ENCODE data around the gene PCNX2. TPM values are rescaled to one million over a fixed set of nuclear protein-coding genes. Genes with fewer than 3 reads are reported as not detected.
"Not testable (repeated sequence)": the region's sequence is repeated elsewhere in the genome, so short reads cannot be mapped to it uniquely, and the experiment has no call there.

The PCNX2 gene
- total RNA-seq, 2 experiments from 2014 or later, result 11.5 to 12.2 TPM

DNA sequence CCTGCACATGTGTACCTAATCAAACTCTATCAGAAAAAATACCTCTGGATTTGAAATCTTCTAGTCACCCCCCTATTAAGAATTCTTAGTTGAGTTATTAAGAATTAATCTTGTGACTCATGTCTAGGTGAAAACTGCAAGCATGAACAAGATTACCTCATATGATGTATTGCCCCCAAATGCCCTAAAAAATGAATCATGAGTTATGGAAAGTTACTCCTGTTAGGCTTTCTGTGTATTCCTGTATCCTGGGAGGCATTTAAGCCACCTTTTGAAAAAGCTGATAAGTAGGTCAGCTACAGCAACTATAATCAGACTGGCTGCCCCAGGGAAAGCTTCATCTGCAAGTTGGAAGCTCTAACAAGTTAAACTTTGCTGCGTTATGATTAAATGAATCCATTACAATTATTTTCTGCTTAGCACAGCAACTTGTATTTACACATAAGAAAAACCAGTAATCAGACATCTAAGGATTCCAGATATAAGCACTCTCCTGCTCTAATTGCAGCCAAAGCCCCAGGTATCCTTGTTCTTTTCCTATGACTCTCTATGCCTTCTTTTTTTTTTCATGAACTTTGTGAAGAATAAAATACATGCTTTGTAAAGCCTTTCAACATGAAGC lies 197.5 kb downstream of the PCNX2 start:
- Mint-ChIP-seq H3K4me1 (ENCODE audit: low read depth) (peaks cover 5% of the 10 kb centered on the region), H3K9me3 (no peaks in the 10 kb centered on the region), H3K27ac (no peak overlapping the region), H3K27me3 (ENCODE audit: low read depth) (no peaks in the 10 kb centered on the region), H3K36me3 (ENCODE audit: low read depth) (peaks cover 17% of the 10 kb centered on the region), H3K4me3 (no peak overlapping the region)
- CTCF ChIA-PET, result interaction anchor here (0.6 kb wide), 1 partner anchor 343 kb away, joined by 3 read pairs; no protein-coding TSS in a partner anchor
- intact Hi-C loops (cut with micrococcal nuclease), result no loop called here
- DNase-seq, result no peak

DNA sequence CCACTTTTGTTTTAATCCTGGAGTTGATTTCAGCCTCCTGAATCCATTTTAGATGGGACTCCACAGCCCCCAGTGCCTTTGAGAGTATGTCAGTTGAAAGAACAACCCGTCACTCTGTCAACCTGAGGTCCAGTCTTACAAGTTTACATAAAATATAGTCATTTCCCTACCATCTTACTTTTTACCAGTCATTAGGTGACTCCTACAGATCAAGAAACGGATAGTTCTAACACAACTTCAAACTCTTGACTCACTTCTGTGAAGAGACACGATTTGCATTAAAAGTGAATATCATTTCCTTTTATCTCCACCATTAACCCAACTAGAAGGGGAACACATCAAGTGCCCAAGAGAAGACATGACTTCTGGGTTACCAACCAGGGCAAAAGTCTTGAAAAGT lies 198.0 kb downstream of the PCNX2 start:
- H3K27me3 Mint-ChIP-seq (ENCODE audit: low read depth), result no peaks in the 10 kb centered on the region
- no peak overlapping the region for H3K4me3 Mint-ChIP-seq
- H3K9me3 Mint-ChIP-seq, result no peaks in the 10 kb centered on the region
- intact Hi-C loops (cut with micrococcal nuclease), result no loop called here
- H3K36me3 Mint-ChIP-seq (ENCODE audit: low read depth), result peaks cover 17% of the 10 kb centered on the region
- H3K4me1 Mint-ChIP-seq (ENCODE audit: low read depth), result peaks cover 5% of the 10 kb centered on the region
- DNase-seq, result no peak
- no peak overlapping the region for H3K27ac Mint-ChIP-seq
- CTCF ChIA-PET, result no interaction called here

DNA sequence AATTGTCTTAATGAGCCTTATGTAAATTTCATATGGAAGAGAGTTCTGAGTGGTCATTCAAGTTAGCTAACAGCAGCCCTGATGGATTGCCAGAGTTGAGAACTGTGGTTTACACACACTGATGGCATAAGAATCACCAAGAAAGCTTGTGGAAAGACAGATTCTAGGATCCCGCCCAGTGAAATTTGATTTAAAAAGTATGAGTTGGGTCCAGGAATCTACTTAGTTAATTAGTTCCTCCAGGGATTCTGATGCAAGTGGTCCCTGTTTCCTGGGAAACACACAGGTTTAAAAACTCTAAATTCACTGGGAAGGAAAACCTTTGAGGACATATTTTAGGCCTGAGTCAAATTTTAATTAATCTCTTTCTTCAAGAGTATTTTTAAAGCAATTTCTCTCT lies 200.8 kb downstream of the PCNX2 start:
- CTCF ChIA-PET, result no interaction called here
- H3K27me3 Mint-ChIP-seq (ENCODE audit: low read depth), result no peaks in the 10 kb centered on the region
- H3K9me3 Mint-ChIP-seq, result no peaks in the 10 kb centered on the region
- intact Hi-C loops (cut with micrococcal nuclease), result no loop called here
- H3K36me3 Mint-ChIP-seq (ENCODE audit: low read depth), result peaks cover 26% of the 10 kb centered on the region
- no peak overlapping the region for H3K27ac Mint-ChIP-seq
- H3K4me3 Mint-ChIP-seq, result no peak overlapping the region
- H3K4me1 Mint-ChIP-seq (ENCODE audit: low read depth), result peaks cover 5% of the 10 kb centered on the region
- DNase-seq, result no peak

DNA sequence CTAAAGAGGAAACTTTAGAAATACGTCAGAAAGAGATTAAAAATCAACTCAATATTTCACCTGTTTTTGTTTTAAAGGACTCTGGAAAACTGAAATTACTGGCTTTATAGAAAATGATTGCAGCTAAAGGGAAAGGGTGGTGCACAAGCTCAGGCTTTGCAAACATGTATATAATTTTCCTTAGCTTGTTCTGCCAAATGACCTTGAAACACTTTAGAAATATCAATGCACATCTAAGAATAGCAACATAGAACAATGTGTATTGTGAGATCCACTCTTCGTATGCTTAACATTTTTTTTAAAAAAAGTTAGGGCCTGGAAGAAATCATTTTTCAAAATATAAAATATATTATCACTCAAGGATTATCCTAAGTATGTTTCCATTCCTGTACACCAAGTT lies 201.3 kb downstream of the PCNX2 start:
- H3K4me1 Mint-ChIP-seq (ENCODE audit: low read depth), result peaks cover 5% of the 10 kb centered on the region
- CTCF ChIA-PET, result no interaction called here
- H3K4me3 Mint-ChIP-seq, result no peak overlapping the region
- no peak overlapping the region for H3K27ac Mint-ChIP-seq
- H3K36me3 Mint-ChIP-seq (ENCODE audit: low read depth), result peaks cover 27% of the 10 kb centered on the region
- DNase-seq, result no peak
- intact Hi-C loops (cut with micrococcal nuclease), result no loop called here
- H3K27me3 Mint-ChIP-seq (ENCODE audit: low read depth), result no peaks in the 10 kb centered on the region
- H3K9me3 Mint-ChIP-seq, result no peaks in the 10 kb centered on the region

DNA sequence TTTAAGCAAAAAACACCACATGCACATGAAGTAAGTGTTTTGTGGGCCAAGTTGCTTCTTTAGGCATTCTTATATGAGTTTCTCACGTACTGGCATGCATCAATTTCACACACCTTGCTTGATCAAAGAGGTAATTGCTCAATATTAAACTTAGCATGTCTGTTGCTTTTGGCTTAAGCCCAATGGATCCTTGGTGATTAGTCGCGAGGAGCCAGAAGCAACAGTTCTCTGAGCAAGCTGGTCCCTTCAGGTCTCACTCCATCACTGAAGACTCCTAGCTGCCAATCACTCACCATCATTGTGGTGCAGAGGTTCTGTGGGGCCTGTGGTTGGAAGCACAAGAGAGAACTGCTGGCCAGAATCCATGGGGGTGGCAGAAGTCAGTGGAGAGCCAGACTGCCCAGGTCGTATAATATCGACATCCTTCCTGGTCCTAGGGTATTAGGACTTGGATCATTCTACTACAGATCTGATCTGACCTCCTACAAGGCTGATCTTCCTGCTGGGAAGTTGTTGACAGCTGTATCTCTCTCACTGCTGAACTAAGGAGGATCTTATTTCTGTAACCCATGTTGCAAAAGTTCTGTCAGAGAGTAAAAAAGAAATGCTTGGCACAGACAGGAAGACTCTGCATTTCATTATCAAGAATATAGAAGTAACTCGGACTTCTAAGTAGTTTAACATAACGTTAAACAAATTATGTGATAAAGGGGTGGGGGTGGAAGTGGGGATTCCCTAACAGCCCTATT lies 204.6 kb downstream of the PCNX2 start:
- intact Hi-C loops (cut with micrococcal nuclease), result no loop called here
- CTCF ChIA-PET, result interaction anchor here (0.7 kb wide), 1 partner anchor 209 kb away, joined by 3 read pairs; no protein-coding TSS in a partner anchor
- DNase-seq, result no peak
- H3K27ac Mint-ChIP-seq, result no peak overlapping the region
- H3K36me3 Mint-ChIP-seq (ENCODE audit: low read depth), result peaks cover 20% of the 10 kb centered on the region
- H3K9me3 Mint-ChIP-seq, result no peaks in the 10 kb centered on the region
- H3K4me3 Mint-ChIP-seq, result no peak overlapping the region
- H3K4me1 Mint-ChIP-seq (ENCODE audit: low read depth), result no peaks in the 10 kb centered on the region
- H3K27me3 Mint-ChIP-seq (ENCODE audit: low read depth), result no peaks in the 10 kb centered on the region

DNA sequence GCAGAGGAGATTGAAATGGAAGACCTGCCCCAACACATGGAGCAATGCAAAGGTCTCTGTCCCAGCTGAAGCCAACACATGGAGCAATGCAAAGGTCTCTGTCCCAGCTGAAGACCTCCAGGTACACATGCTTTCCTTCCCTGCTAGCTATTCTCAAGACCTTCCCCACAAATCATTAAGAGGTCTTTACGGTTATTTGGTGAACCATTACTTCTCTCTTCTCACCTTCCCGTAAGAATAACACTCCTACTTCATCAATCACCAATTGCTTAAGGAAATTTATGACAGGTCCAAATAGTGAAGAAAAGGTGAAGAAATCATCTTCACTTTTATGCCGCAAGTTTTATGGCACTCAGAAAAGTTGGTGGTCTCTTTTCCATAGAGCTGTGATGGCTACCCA lies 206.3 kb downstream of the PCNX2 start:
- no peak for DNase-seq
- CTCF ChIA-PET, result no interaction called here
- intact Hi-C loops (cut with micrococcal nuclease), result no loop called here
- Mint-ChIP-seq H3K27me3 (ENCODE audit: low read depth) (no peaks in the 10 kb centered on the region), H3K36me3 (ENCODE audit: low read depth) (peaks cover 17% of the 10 kb centered on the region), H3K27ac (no peak overlapping the region), H3K4me3 (no peak overlapping the region), H3K4me1 (ENCODE audit: low read depth) (no peaks in the 10 kb centered on the region), H3K9me3 (no peaks in the 10 kb centered on the region)

DNA sequence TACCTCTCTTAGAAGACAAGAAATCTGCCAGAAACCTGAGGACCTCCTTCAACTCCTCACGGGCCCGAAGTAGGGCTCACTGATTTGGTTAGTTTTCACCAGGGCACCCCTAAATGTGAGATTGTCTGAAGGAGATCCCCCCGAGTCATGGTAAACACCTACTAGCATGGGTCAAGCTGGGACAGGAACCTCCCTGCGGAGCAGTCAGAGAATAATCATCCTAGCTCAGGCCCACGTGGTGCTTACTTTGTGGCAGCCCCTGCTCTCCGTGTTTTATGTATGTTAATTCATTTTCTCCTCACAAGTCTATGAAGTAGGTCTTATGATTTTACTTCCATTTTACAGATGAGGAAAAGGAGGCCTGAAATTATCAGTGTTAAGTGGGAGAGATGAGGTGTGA lies 206.9 kb downstream of the PCNX2 start:
- H3K4me1 Mint-ChIP-seq (ENCODE audit: low read depth), result no peaks in the 10 kb centered on the region

DNA sequence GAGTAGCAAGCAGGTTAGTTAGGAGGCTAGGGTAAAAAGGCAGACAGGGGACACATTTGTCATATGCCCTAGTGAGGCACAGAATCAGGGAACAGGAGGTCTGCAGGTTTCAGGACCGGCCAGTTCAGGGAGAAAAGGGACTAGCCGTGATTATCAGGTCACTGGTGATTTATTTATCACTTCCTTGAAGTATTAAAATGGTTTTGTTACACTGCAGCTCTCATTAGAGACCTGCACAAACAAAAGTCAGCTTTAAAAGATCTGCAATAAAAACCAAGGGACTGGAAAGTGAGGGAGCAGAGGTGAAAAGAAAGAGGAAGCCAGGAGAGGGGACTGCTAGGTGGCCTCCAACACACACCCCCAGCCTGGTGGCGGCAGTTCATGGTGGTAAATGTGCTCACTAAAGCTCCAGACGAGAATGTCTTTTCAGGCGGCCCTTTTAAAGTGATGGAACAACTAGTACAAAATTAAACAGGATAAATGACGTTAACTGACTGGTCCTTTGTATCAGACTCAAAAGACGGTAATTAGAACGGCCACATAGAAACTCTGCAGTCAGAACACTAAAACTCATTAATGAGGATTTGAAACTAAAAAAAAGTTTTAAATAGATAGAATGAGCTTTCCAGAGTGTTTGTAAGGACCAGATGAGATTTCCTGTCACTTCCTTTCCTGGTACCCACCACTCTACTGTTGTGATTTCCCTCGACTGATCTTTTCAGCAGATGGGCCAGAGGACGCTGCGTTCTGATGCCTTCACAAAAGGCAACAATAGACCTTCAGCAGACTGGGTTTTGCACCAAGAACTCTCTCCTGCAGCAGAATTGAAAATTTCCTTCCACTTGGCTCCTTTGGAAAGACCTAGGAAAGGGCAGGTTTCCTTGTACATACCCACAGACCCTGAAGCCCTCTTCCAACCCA lies 208.3 kb downstream of the PCNX2 start:
- Mint-ChIP-seq H3K27me3 (ENCODE audit: low read depth) (no peaks in the 10 kb centered on the region), H3K4me1 (ENCODE audit: low read depth) (no peaks in the 10 kb centered on the region), H3K36me3 (ENCODE audit: low read depth) (peaks cover 19% of the 10 kb centered on the region), H3K9me3 (no peaks in the 10 kb centered on the region), H3K4me3 (no peak overlapping the region), H3K27ac (no peak overlapping the region)
- CTCF ChIA-PET, result no interaction called here
- intact Hi-C loops (cut with micrococcal nuclease), result no loop called here
- DNase-seq, result no peak

More for the DNA sequence above, 206.9 kb downstream of the PCNX2 start:
- Mint-ChIP-seq H3K4me3 (no peak overlapping the region), H3K27ac (no peak overlapping the region), H3K9me3 (no peaks in the 10 kb centered on the region), H3K27me3 (ENCODE audit: low read depth) (no peaks in the 10 kb centered on the region), H3K36me3 (ENCODE audit: low read depth) (peaks cover 17% of the 10 kb centered on the region)
- CTCF ChIA-PET, result no interaction called here
- intact Hi-C loops (cut with micrococcal nuclease), result no loop called here
- no peak for DNase-seq

DNA sequence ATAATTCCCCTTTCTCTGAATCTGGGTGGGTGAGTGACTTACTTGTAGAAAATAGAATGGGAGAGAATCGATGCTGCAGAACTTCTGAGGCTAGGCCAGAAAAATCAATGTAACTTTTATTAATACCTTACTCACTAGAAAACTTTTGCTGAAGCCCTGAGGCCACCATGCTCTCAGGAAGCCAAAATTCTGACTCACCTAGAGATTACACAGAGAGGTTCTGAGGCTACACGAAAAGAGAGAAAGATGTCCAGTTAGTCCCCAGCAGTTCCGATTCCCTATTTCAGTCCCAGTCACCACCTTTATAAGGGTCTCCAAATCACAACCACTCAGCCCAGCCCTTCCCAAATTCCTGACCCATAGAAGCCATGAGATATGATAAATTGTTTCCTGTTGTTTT lies 210.0 kb downstream of the PCNX2 start:
- Mint-ChIP-seq H3K27me3 (ENCODE audit: low read depth) (no peaks in the 10 kb centered on the region), H3K4me1 (ENCODE audit: low read depth) (no peaks in the 10 kb centered on the region), H3K36me3 (ENCODE audit: low read depth) (peaks cover 13% of the 10 kb centered on the region), H3K4me3 (no peak overlapping the region), H3K9me3 (no peaks in the 10 kb centered on the region), H3K27ac (no peak overlapping the region)
- no peak for DNase-seq
- CTCF ChIA-PET, result interaction anchor here (0.6 kb wide), 1 partner anchor 11 kb away, joined by 4 read pairs; no protein-coding TSS in a partner anchor
- intact Hi-C loops (cut with micrococcal nuclease), result no loop called here

DNA sequence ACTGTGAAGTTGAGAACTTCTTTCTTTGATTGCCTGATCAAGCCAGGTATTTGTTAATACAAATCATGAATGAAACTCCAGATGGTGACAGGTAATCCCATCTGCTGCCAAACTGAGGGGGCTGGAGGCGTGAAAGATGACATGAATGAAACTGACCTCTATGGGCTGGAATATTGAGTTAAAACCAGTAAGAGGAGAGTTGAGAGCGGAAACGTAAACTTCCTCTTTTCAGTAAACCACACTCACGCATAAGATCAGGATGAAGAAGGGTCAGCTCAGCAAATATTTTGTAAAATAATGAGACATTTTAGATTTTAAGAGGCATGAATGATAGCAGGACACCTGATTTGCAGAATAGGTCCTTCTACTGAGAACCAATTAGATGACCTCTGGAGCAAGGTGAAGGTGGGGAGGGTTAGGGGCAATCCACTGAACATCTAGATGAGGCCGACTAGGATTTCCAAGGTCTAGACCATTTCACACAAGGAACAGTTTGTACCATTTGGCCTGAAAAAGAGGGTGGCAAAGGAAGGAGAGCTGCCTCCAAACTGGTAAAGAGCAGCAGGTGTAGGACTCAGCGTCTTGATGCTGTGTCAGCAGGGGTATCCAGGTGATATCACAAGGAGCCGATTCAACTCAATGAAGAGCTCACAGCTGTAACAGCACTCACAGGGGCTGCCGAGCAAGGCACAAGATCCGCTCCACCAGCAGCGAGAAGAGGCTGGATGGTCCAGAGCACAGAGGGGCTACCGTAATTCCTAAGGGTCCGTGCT lies 212.6 kb downstream of the PCNX2 start:
- intact Hi-C loops (cut with micrococcal nuclease), result no loop called here
- peaks cover 11% of the 10 kb centered on the region for H3K36me3 Mint-ChIP-seq (ENCODE audit: low read depth)
- no peaks in the 10 kb centered on the region for H3K9me3 Mint-ChIP-seq
- DNase-seq, result no peak
- no peaks in the 10 kb centered on the region for H3K27me3 Mint-ChIP-seq (ENCODE audit: low read depth)
- no peak overlapping the region for H3K27ac Mint-ChIP-seq
- CTCF ChIA-PET, result no interaction called here
- H3K4me1 Mint-ChIP-seq (ENCODE audit: low read depth), result no peaks in the 10 kb centered on the region
- H3K4me3 Mint-ChIP-seq, result no peak overlapping the region

DNA sequence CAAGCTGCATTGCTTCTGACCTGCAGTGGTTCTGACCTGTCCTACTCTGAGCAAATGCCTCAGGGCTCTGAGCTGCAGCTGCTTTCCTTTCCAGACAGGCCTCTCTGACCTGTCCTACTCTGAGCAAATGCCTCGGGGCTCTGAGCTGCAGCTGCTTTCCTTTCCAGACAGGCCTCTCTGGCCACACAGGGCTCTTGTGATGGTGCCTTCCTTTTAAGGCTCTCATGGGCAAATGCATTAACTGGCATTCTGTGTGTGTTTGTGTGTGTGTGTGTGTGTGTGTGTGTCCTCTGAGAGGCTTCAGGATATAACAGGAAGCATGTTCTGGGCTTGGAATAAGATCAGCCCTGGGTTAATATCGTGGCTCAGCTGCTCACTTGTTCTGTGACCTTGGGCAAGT lies 213.8 kb downstream of the PCNX2 start:
- Mint-ChIP-seq H3K9me3 (no peaks in the 10 kb centered on the region), H3K27ac (no peak overlapping the region), H3K4me3 (no peak overlapping the region), H3K36me3 (ENCODE audit: low read depth) (peaks cover 11% of the 10 kb centered on the region), H3K27me3 (ENCODE audit: low read depth) (no peaks in the 10 kb centered on the region), H3K4me1 (ENCODE audit: low read depth) (no peaks in the 10 kb centered on the region)
- CTCF ChIA-PET, result interaction anchor here (0.6 kb wide), 1 partner anchor 1151 kb away, joined by 4 read pairs; no protein-coding TSS in a partner anchor
- intact Hi-C loops (cut with micrococcal nuclease), result no loop called here
- no peak for DNase-seq

DNA sequence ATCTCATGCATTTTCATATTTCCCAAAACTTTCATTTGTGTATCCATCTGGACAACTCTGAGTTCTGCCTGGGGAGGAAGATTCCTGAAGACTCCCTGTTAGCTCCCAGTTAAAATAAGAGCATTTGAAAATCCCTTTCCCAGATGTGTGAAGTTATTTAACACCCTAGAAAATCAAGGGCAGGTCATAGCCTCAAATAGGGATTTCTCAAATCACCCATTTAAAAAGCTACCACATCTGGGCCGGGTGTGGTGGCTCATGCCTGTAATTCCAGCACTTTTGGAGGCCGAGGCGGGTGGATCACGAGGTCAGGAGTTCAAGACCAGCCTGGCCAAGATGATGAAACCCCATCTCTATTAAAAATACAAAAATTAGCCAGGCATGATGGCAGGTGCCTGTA lies 214.7 kb downstream of the PCNX2 start:
- peaks cover 12% of the 10 kb centered on the region for H3K36me3 Mint-ChIP-seq (ENCODE audit: low read depth)

More for the DNA sequence above, 214.7 kb downstream of the PCNX2 start:
- DNase-seq; H3K9me3 Mint-ChIP-seq; intact Hi-C loops (cut with micrococcal nuclease); H3K27ac Mint-ChIP-seq; H3K4me1 Mint-ChIP-seq (ENCODE audit: low read depth); H3K4me3 Mint-ChIP-seq; H3K27me3 Mint-ChIP-seq (ENCODE audit: low read depth): not testable (repeated sequence)
- CTCF ChIA-PET, result interaction anchor here (0.6 kb wide), 1 partner anchor 1150 kb away, joined by 4 read pairs; no protein-coding TSS in a partner anchor

Data from activated naive CD4-positive, alpha-beta T cell treated with anti-CD3 and anti-CD28 coated beads for 36 hours (primary cell).